MM.1S (cell line): ENCODE data around the gene KSR1.
"Not testable (repeated sequence)": the region's sequence is repeated elsewhere in the genome, so short reads cannot be mapped to it uniquely, and the experiment has no call there.

Experiments
- CTCF ChIP-seq: fragments of 300-600 bp; sonication (generic); IDR thresholded peaks from 2 replicates; pipeline ENCODE4 v1.5.1; 2016; ENCODE audit warnings: antibody characterized with exemption, low read length, mixed read lengths
- EZH2 ChIP-seq: fragments of 300-600 bp; sonication (generic); optimal IDR thresholded peaks from 2 replicates; pipeline ENCODE3; 2017; ENCODE audit warnings: low read depth, mild to moderate bottlenecking, antibody characterized with exemption, low read length, mixed read lengths

GRCh38 chr17:27632766-27633165, 176.5 kb downstream of the KSR1 start:
- TF ChIP-seq CTCF, EZH2: not testable (repeated sequence)
